Measurements from ENCODE around the gene CAMTA1.

Gene CAMTA1

DNA sequence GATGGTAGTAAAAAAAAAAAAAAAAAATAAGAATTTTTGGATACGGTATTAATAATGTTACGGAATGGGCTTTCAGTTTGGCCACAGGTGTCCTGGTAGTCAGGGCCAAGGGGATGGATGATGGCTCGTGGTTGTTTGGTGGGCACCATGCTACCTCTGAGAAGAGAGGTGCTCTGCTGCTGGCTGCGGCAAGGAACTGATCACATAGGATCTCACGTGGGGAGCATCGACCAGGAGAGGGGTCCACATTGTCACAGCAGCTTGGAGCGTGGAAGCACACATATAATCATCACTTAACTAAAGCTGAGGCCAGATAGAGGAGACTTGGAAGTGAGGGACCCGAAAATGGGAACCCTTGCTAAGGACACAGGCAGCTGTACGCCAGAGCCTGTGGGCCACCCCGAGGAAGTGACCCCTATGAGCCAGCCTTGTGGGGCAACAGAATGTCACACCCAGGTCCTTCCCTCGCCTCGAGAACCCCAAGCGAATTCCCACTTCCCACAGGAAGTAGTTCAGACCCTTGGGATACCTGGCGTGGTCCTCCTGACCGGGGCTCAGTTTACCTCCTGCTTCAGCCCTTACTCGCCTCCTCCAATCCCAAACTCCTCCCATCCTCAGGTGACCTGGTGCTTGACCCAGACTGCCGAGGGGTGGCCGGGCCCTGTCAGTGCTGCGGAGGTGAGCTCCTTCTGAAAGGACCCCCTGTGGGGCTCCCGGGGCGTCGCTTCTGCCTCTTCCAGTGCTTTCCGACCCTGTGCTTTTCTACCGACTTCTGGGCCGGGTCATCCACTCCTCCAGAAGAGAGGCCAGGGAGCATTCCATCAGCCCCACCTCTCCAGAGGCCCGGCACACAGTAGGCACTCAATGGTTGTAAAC lies 222.0 kb downstream of the CAMTA1 start:
- no peak for DNase-seq (ENCODE audit: low read depth, low spot score)

DNA sequence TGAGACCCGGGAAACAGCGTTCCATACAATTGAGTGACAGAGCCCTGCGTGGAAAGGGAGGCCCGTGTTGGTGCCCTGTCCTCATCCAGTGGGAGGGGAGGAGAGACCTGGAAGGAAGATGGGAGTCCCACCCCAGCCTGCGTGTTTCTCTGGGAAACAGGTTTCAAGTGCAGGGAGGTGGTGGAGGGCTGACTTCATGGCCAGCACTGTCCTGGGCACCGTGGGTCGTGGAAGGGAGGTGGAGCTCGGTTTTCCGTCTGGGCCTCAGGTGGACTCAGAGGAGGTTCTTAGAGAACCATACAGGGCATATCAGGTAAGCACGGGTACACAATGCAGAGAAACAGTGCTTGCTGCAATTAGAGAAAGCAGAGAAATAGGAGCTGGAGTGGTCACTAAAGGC lies 222.6 kb downstream of the CAMTA1 start:
- no peak for DNase-seq (ENCODE audit: low read depth, low spot score)

DNA sequence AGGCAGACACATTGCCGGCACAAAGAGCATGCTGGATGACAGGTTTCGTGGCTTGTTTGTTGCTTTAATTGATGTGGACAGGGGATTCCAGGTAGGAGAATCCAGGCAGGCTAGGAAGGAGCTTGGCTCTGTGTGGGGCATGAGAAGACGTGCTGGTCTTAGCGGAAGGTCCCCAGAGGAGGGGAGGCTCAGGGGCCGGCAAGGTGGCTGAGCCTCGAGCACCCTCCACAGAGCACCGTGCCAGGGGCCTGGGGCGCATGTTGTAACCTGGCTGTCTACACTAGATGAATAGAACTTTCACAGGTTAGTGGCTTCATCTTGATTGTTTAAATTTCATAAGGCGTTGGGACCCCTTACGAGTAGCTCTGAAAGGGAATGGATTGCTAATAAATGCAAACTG lies 223.1 kb downstream of the CAMTA1 start:
- no peak for DNase-seq (ENCODE audit: low read depth, low spot score)

DNA sequence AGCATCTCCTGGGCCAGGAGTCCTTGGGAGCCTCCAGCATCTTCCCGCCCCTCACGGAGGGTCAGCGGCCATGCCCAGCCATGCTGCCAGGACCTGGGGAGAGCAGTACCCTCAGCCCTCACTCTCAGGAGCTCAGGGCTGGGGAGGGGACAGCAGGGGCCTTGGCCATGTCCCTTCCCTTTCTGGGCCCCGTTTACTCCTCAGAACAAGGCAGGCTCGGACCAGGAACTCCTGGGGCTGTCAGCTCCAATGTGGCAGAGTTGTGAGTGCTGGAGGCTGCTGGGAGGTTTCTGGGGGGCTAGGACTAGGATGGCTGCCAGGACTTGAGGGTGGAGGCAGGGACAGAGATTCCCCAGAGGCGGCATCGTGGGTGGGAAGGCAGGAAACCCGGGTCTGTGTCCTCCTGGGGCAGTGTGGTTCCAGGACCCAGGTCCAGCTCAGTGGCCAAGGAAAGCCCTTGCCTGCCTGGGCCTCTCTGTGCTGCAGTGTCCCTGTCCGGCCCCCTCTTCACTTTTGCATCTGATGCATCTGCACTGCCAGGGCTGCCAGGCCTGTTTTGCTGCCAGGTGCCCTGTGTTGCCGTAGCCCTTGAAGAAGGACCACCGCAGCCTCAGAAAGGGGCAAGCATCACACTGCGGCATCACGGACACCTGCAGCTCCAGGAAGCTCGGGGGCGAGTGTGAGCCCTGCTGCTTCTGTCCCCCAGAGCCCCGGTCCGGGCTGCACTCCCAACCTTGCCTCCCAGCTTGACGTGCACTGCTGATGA lies 223.9 kb downstream of the CAMTA1 start:
- no peak for DNase-seq (ENCODE audit: low read depth, low spot score)

DNA sequence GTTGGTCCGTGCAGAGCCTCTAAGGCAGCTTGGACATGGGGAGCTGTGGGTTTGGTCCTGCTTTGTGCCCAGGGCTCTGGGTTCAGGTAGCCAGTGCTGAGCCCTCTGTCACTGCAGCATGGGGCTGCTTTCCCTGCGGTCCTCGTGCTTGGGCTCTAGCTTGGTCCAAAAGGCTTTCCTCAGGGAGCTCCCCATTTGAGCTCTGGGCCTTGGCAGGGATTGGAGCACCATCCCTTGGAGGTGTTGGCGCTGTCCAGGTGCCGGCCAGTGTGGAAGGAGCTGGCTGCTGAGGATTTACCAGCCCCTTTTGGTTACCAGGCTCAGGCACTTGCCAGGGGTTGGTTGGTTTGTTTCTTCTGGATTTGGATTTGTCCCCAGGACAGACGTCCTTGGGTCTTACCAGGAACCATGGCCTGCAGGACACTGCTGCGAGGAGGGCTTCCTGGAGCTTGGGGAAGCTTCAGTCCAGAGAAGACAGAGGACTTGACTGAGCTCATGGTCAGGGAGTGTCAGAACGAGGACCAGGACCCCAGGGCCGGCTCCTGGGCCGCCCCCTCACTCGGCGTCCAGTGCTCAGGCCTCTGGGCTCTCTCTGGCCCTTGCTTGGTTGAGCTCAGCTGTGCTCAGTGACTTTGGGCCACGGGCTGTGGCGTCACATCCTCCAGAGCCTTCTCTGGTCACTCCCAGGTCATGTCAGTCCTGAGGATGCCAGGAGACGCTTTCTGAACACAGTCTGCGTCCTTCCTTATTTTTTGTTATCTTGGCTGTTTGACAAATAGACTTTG lies 224.7 kb downstream of the CAMTA1 start:
- no peak for DNase-seq (ENCODE audit: low read depth, low spot score)

DNA sequence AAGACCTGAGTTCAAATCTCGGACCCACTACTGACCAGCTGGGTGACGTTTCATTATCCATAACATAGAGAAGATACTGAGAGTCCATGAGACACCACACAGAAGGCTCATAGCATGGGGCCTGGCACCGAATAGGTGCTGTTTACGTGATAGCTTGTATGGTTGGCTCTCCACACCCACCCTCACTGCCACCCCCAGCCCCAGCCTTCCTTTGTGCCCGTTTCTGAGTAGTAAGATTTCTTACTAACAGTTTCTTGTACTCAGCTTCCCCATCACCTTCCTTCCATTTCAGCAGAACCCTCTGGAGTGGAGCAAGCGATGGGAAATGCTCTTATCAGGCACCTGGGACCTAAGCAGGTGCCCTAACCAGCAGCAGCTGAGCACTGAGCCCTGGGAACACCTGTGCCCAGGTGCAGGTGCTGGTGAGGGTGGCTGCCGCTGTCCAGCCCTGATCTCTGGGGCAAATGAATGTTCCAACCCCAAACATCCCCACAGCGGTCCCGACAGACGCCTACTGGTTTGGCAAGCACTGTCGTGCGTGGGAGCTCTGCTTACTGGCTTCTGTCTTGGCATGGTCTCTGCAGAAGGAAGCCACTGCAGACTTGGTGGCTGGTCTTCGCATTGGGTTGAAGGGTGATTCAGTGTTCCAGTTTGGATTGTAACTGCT lies 225.4 kb downstream of the CAMTA1 start:
- DNase-seq (ENCODE audit: low read depth, low spot score): no peak

DNA sequence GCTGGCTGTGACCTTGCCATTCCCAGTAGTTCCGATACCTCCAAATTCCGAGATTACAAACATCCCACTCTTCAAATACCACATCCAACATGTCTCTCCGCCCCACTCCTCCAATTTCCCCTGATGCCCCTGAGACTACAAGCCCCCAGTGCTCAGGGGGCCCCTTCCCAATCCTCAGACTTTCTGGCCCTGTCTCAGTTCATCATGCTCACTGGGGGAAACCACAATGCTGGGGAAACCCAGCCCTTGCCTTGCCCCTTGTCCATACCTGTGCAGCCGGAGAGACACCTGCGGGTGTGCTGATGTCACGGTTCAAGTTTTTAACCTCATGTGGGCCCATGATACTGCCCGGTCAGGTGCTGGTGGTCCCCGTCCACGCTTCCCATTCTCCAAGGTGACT lies 226.6 kb downstream of the CAMTA1 start:
- no peak for DNase-seq (ENCODE audit: low read depth, low spot score)

DNA sequence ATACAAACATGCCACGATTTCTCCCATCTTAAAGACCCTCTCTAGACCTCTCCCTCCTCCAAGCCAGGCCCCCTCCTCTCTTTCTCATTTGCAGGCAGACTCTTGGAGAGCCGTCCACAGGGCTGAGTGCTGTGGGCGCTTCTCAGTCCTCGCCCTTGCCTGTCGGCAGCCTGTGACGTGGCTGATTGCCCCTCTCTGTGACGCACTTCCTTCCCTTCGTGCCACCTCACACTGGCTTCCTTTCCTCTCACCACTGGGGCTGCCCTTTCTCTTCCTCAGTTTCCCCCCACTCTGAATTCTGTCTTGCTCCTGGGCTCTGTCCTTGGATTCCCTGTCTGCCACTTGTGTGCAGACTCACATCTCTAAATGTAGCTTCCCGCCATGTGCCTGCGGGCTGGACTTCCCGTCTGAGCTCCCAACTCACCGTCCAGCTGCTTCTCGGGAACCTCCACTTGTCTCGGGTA lies 227.2 kb downstream of the CAMTA1 start:
- no peak for DNase-seq (ENCODE audit: low read depth, low spot score)

DNA sequence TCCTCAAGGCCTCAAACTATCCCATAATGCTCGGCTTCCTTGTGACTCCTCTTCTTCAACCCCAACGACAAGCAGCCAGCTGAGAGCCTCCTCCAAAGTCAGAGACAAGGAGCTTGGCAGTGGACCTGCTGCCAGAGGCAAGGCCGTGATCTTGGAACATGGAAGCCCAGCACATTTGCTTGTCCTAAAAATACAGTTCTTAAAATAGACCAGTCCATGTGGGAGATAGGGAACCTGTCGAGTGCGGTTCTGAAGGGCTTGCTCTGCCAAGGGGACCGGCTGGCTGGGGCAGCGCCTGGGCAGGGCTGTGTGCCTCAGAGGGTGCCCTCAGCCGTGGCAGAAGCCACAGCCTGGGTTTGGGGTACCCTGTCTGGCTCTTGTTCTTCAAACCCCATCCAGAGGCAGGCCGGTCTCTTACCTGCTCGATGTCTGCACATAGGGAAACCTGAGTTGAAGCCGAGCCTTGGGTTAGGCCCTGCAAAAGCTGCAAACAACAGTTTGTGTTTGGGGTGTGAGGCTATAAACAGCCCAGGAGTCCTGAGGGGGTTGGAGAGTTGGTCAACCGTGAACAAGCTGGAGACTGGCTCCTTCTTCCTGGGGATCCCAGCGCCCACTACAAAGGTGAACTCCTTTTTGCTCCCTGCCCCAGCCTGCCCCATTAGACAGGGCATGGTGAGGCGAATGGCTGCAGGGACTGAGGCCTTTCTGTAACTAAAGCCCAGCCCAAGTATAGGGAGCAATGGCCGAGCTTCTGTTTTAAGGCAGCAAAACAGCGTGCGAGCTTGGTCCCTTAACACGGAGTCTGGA lies 228.8 kb downstream of the CAMTA1 start:
- DNase-seq (ENCODE audit: low read depth, low spot score): no peak

DNA sequence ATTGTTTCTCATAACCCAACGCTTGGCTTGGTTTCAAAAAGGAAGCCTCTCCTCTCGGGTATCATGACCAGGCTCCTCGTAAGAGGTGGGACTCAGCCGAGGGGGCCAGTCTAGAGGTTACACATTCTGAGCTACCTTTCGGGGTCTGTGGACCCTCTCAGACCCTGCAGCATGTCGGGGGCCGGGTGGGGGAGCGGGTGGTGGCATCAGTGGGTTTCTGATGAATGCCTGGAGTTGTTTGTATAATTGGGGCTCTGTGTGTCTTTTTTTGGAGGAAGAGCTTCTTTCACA lies 229.3 kb downstream of the CAMTA1 start:
- DNase-seq (ENCODE audit: low read depth, low spot score): no peak

DNA sequence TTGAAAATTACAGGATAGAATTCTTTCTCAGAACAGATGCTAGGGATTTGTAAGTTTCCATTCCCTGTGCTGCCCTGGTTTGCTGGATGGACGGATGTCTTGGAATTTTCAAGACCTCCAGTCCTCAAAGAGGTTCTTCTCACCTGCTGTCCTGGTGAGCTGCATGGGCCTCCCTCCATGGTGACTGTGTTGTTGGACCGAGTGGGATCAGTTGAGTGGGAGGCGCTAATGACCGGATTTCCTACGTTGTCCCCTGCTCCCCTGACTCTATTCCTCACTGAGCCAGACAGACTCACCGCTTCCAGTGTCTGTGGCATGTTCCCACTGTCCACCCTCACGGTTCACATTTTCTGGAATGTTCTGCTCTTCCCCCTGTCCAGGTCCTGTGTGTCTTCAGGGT lies 229.8 kb downstream of the CAMTA1 start:
- DNase-seq (ENCODE audit: low read depth, low spot score): no peak

DNA sequence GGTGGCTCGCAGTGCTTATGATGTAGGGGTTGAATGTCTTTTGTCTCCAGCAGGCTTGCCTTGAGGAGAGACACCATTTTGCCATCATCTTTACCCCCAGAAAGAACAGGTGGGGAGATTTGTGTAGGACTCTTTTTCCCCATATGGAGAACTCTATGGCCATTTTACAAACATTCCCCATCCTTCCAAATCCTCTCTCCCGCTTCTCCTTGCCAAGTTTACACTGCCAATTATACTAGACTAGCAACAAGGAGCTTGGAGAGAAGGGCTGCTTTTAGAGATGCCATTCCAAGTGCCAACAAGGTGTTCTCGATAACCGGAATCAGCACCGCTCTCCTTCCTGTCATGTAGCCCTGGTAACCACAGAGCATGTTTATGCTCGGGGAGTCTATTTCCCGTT lies 233.1 kb downstream of the CAMTA1 start:
- DNase-seq (ENCODE audit: low read depth, low spot score): no peak

DNA sequence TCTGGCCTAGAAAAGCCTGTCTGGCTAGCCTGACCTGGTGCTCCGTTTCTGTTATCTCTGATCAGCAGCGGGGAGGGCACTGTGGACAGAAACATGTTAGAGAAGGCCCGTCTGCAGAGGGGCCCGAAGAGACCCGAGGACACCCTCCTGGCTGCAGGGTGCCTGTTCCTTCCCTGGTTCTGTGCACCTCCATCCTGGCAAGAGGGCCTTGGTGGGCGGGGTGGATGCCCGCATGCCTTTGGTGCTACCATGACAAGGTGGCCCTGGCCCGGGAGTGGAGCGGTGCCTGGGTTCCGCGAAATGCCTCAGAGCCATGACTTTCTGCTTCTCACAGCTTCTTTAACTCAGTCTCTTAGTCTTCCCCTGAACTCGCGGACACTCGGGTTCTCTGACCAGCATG lies 233.6 kb downstream of the CAMTA1 start:
- DNase-seq (ENCODE audit: low read depth, low spot score): no peak

DNA sequence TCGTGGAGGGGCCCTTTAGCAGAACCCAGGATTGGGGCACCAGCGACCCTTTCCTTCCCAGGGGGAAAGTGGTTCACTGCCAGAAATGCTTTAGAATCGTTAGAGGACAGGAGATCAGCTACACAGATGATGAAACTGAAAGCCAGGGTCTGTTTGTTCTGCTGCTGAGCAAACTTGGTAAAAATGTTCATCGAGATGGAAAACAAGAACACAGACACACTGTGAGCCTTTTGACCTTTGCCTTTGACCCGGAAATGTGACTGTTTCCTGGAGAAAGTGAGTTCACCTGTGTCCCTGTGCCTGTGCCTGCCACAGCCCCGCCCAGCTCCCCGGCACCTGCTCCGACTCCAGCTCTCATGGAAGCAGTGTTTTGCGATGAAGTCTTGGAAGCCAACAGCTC lies 234.3 kb downstream of the CAMTA1 start:
- no peak for DNase-seq (ENCODE audit: low read depth, low spot score)

DNA sequence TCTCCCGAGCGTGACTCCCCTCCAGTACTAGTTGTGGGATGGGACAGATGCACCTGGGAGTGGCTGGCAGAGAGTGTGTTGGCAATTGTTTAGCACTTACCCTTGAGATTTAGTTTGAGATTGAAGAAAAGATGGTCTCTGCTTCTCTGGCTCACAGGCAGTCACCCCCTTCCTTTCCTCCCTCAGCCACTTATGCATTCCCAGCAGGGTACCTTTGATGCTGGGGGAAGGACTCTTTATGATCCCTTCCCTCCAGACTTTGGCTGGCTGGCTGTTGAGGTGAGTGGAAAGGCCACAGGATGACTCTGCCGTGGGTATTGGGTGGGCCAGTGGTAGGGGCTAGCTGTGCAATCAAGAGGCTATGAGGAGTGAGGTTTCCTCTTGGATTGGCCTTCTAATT lies 236.8 kb downstream of the CAMTA1 start:
- no peak for DNase-seq (ENCODE audit: low read depth, low spot score)

DNA sequence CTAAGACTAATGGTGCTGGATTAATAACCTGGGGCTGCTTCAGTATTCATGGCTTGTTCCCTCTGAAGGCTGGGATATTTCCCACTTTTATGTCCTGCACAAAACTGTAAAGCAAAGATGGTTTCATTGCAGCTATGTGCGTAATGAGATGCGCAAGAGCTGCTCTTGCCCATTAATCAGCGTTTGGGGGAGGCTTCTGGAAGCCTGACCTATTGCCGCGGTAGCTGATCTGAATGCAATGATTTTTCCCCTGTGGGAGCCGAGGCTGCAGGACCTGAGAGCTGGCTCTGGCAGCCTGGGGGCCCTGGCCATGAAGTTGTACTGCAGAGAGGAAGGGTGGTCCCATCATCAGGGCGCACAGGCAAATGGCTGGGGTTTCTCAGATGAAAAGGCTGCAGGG lies 239.8 kb downstream of the CAMTA1 start:
- no peak for DNase-seq (ENCODE audit: low read depth, low spot score)

DNA sequence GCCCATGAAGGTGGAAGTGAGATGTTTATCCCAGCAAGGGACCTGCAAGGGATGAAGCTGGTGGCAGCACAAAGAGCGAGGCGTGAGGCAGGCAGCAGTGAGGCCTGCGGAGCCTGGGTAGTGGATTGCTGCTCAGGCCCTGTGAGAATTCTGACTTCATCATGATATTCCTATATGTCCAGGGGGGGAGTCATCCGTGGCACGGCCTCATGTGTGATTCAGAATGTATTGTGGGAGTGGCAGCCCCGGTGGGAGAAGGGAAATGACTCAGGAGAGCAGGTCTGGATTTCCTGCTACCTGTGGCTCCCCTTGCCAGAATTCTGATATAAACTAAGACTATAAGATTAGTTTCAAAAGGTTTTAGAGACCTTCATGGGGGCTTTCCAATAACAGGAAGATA lies 240.9 kb downstream of the CAMTA1 start:
- DNase-seq (ENCODE audit: low read depth, low spot score): no peak

DNA sequence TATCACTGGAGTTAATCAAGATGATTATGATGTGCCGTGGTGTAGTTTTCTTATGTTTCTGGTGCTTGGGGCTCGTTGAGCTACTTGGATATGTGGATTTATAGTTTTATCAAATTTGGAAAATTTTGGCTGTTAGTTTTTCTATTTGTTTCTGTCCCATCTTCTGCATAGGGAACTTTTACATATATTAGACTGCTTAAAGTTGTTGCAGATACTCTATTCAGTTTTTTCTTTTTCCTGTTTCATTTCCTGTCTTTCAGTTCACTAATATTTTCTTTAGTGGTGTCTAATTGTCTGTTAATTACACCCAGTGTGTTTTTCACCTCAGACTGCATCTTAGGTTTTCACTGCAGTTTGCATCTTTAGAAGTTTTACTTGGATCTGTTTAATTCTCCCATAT lies 247.7 kb downstream of the CAMTA1 start:
- no peak for DNase-seq (ENCODE audit: low read depth, low spot score)

DNA sequence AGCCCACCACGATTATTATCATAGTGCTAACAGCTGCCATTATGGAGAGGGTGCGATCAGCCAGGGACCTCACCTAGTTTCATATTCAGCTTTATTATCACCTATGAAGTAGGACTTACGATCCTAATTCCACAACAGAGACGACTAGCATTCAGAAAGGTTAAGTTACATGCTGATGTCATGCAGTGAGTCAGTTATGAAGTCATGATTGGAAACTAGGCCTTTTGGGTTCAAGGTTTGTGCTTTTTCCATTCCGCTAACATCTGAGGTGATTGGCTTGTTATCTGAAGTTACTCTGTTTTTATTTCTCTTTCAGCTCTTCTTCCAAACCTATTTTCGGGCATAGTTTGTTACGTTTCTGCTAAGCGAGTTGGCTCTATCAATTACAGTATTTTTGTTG lies 251.1 kb downstream of the CAMTA1 start:
- no peak for DNase-seq (ENCODE audit: low read depth, low spot score)

DNA sequence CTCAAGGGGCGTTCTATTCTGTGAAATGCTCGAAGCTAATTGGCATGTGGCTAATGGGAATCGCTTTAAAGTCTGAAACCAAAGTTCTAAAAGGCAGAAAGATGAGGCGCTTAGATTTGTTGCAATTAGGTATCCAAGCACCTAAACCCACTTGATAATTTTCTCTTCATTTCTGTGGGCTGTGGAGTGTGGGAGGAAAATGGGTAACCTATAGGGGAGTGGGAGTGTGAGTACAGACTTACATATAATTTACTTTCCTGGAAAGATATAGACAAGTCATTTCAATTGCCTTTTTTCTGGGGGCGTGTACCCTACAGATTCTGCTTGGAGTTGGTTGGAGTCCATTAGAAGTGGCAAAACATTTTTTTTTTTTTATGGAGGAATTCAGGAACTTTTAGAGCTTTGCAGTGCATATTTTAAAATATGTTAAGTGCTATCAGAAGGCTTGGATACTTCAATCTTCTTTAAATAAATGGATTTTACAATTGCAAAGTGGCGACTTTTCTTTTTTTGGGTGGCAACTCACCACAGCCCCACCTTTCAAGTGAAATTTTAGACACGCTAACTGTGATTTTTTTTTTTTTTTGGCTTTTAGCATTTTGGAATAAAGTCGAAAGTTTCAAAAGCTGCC lies 254.5 kb downstream of the CAMTA1 start:
- no peak for DNase-seq (ENCODE audit: low read depth, low spot score)
